CD4-positive, alpha-beta T cell treated with Interleukin-12 subunit alpha and Interleukin-12 subunit beta, for 1 hour (primary cell): ENCODE results near the gene EIF1AX.

Experiments used
- DNase-seq: peaks from one replicate; pipeline ENCODE4 v3.0.0-alpha.2; 2020

Gene EIF1AX

DNA sequence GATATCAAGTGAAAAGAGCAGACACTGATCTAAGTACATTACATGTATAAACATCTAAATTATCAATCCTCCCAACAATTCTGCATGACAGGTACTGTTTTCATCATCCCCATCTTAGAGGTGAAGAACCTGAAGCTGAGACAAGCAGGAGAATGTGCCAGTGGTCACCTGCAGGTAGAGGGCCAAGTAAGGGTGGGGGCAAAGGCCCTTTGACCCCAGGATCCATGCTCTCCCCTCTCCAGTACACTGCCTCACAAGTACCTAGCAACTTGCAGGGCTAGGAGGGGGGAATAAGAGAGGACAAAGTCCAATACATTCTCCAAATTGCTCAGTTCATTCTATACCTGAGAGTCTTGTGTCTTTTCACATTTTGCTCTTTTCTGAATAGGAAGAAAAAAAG, 16.7 kb downstream of the EIF1AX start:
- no peak for DNase-seq

- no peak for DNase-seq
Measured at GRCh38 chrX:20118065-20118824, 23.4 kb downstream of the EIF1AX start.

GRCh38 chrX:20116577-20117240, 24.9 kb downstream of the EIF1AX start, which contains the start of gene MAP7D2:
MAP7D2 (minus strand) TSS chrX:20116907; CDS start chrX:20116879, 28 bp downstream.
- DNase-seq: no peak

DNA sequence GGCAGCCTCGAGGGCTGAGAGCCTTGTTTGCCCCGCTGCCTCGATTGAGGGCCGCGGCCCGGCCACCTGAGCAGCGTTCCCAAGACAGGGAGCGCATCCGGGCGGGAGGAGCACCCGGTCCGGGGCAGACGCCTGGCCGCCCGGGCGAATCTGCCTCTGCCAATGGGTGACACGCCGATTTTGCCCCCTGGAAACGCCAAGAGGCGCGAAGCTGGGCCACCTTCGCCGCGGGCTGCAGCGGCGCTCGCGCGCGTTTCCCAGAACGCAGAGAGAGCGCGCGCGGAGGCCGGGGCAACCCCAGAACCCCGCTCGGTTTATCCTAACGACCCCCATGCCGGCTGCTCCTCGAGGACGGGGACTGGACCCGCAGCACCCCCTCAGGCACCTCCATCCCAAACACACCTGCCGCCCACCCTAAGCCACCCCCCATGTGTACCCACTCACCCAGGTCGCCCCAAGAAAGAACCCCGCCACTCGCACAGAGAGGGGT, 25.5 kb downstream of the EIF1AX start:
- DNase-seq: no peak

GRCh38 chrX:20112022-20112774, 29.4 kb downstream of the EIF1AX start:
- no peak for DNase-seq

DNA sequence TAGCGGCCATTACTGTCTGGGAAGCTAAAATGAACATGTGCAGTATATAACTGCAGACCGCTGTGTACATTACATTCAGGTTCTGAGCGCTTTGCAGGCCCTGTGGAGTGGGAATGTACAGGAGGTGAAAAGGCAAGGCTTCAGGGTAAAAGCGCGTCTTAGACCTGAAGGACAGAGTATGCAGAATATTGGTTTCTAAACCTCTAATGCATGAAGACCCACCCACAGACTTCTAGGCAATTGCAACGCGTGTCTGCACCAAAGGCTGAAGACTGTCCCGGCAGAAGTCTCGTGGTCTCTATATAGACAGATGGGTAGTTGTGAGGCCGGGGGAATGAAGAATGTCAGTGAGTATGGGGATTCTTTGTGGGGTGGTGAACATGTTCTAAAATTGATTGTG, 30.4 kb downstream of the EIF1AX start:
- no peak for DNase-seq

GRCh38 chrX:20101934-20102581, 39.6 kb downstream of the EIF1AX start:
- DNase-seq: no peak

- DNase-seq: no peak
Measured at GRCh38 chrX:20091499-20091898, 50.1 kb downstream of the EIF1AX start.

GRCh38 chrX:20089845-20090244, 51.8 kb downstream of the EIF1AX start:
- no peak for DNase-seq

GRCh38 chrX:20080277-20080676, 61.4 kb downstream of the EIF1AX start:
- DNase-seq: no peak
